HCT116 (cell line): Measurements from ENCODE around the gene PLK2. TPM values are rescaled to one million over a fixed set of nuclear protein-coding genes. Genes with fewer than 3 reads are reported as not detected.

Source experiments
- ATAC-seq: fragments of 200-7000 bp; cut with Tn5 transposase; 2 replicates; pipeline ENCODE4 v1.9.1; 2020; ENCODE audit warnings: mild to moderate bottlenecking, moderate library complexity
- BruUV-seq: library from RNA; stranded (reverse); fragments of 400-500 nt; replicated peaks from 2 replicates; lab custom pipeline; 2021; lab: Mats Ljungman, UMichigan
- CTCF ChIA-PET: fragments of 300-600 bp; sonication (Branson Sonifier 250); formaldehyde crosslinking; loops from one replicate; lab custom pipeline; 2021; ENCODE audit warnings: antibody characterized with exemption; lab: Charles Lee
- POLR2A ChIA-PET: fragments of 300-600, 350-600 bp; sonication (Branson Sonifier 250); formaldehyde crosslinking; loops from one replicate; lab custom pipeline; 2021; ENCODE audit warnings: antibody characterized with exemption; lab: Charles Lee
- RAD21 ChIA-PET, 2 experiments: fragments of 300-600 bp; sonication (Branson Sonifier 250); formaldehyde crosslinking; loops; one replicate each; lab custom pipeline; 2023; ENCODE audit warnings: low total read pairs in 2 of 2; ENCODE audit not compliant: uncharacterized antibody in 2 of 2, unreplicated experiment in 2 of 2, low non-redundant PET in 1 of 2; lab: Charles Lee
- DNase-seq: peaks from one replicate; pipeline ENCODE4 v3.0.0-alpha.2; 2010; ENCODE audit warnings: low read depth, low spot score
- H2AFZ ChIP-seq: fragments of 200-600 bp; shearing (Covaris generic), sonication (generic); 2 replicates; pipeline ENCODE4 v1.6.1; 2017; ENCODE audit warnings: low read depth, mixed run types, mixed read lengths, antibody characterized with exemption, low read length; ENCODE audit not compliant: poor library complexity, severe bottlenecking
- H3K27ac ChIP-seq: 2 replicates; pipeline ENCODE4 v1.5.1; 2012; ENCODE audit warnings: low read depth, low read length
- H3K27me3 ChIP-seq: fragments of 200-600 bp; sonication (generic); 2 replicates; pipeline ENCODE4 v1.6.1; 2016; ENCODE audit warnings: mixed run types, low read length, mixed read lengths; ENCODE audit not compliant: insufficient read depth
- H3K36me3 ChIP-seq, 2 experiments: fragments of 200-500 bp in 1 of 2; fragments of 200-600 bp in 1 of 2; sonication (Bioruptor generic) in 1 of 2; sonication (generic) in 1 of 2; 2 replicates each; pipeline versions ENCODE4 v1.5.1 to v1.6.1; 2014 to 2016; ENCODE audit warnings: low read length in 2 of 2, inconsistent platforms in 1 of 2, mixed read lengths in 1 of 2, mixed run types in 1 of 2; ENCODE audit not compliant: insufficient read depth in 2 of 2, control insufficient read depth in 1 of 2
- H3K4me1 ChIP-seq, 2 experiments: fragments of 200-600 bp in 1 of 2; sonication (generic) in 1 of 2; 2 replicates each; pipeline versions ENCODE4 v1.5.1 to v1.6.1; 2012 to 2017; ENCODE audit warnings: low read length in 2 of 2, inconsistent platforms in 1 of 2, mild to moderate bottlenecking in 1 of 2, mixed read lengths in 1 of 2, mixed run types in 1 of 2, moderate library complexity in 1 of 2; ENCODE audit not compliant: insufficient read depth in 2 of 2, control insufficient read depth in 1 of 2
- H3K4me2 ChIP-seq: fragments of 200-600 bp; sonication (generic); 2 replicates; pipeline ENCODE4 v1.6.1; 2017; ENCODE audit warnings: mixed run types, low read length, mixed read lengths
- H3K4me3 ChIP-seq, 2 experiments: fragments of 200-600 bp in 1 of 2; sonication (generic) in 1 of 2; replicated peaks in 1 of 2; 2 replicates each; pipeline ENCODE4 v1.5.1; 2011 to 2016; ENCODE audit warnings: low read length in 2 of 2, control low read depth in 1 of 2, low read depth in 1 of 2, mild to moderate bottlenecking in 1 of 2, mixed read lengths in 1 of 2, mixed run types in 1 of 2
- H3K79me2 ChIP-seq: fragments of 200-600 bp; sonication (generic); 2 replicates; pipeline ENCODE4 v1.6.1; 2017; ENCODE audit warnings: mild to moderate bottlenecking, mixed run types, low read length, moderate library complexity, mixed read lengths; ENCODE audit not compliant: insufficient read depth
- H3K9ac ChIP-seq: fragments of 200-600 bp; sonication (generic); 2 replicates; pipeline ENCODE4 v1.6.1; 2016; ENCODE audit warnings: low read length, mixed read lengths
- H3K9me2 ChIP-seq: fragments of 200-600 bp; sonication (generic), shearing (Covaris generic); 2 replicates; pipeline ENCODE4 v1.6.1; 2017; ENCODE audit warnings: mixed run types, mild to moderate bottlenecking, moderate library complexity; ENCODE audit not compliant: insufficient read depth
- H3K9me3 ChIP-seq, 2 experiments: fragments of 200-500 bp in 1 of 2; fragments of 200-600 bp in 1 of 2; sonication (Bioruptor generic) in 1 of 2; sonication (generic) in 1 of 2; 2 replicates each; pipeline ENCODE4 v1.6.1; 2014 to 2017; ENCODE audit warnings: low read length in 2 of 2, mixed read lengths in 2 of 2, inconsistent platforms in 1 of 2, low read depth in 1 of 2, mild to moderate bottlenecking in 1 of 2, mixed run types in 1 of 2, moderate library complexity in 1 of 2; ENCODE audit not compliant: control insufficient read depth in 1 of 2, insufficient read depth in 1 of 2
- H4K20me1 ChIP-seq: fragments of 200-600 bp; sonication (generic), shearing (Covaris generic); 2 replicates; pipeline ENCODE4 v1.6.1; 2017; ENCODE audit warnings: mixed run types, mild to moderate bottlenecking, moderate library complexity; ENCODE audit not compliant: insufficient read depth
- CBX3 ChIP-seq: IDR thresholded peaks from 2 replicates; pipeline ENCODE4 v1.6.1; 2012; ENCODE audit warnings: low read depth
- EZH2phosphoT487 ChIP-seq: fragments of 200-600 bp; IDR thresholded peaks from 2 replicates; pipeline ENCODE4 v1.6.1; 2018; ENCODE audit warnings: antibody characterized with exemption, borderline replicate concordance
- FOSL1 ChIP-seq: IDR thresholded peaks from 2 replicates; pipeline ENCODE4 v1.6.1; 2012; ENCODE audit warnings: low read depth
- POLR2AphosphoS5 ChIP-seq: IDR thresholded peaks from 2 replicates; pipeline ENCODE4 v1.6.1; 2011; ENCODE audit warnings: mild to moderate bottlenecking, low read depth, low read length, moderate library complexity
- SIN3A ChIP-seq: IDR thresholded peaks from 2 replicates; pipeline ENCODE4 v1.6.1; 2012; ENCODE audit warnings: low read depth
- SRF ChIP-seq: IDR thresholded peaks from 2 replicates; pipeline ENCODE4 v1.6.1; 2012; ENCODE audit warnings: low read depth
- TCF7L2 ChIP-seq: IDR thresholded peaks from 2 replicates; pipeline ENCODE4 v1.7.0; 2011; ENCODE audit warnings: borderline replicate concordance, inconsistent platforms; ENCODE audit not compliant: insufficient read depth, insufficient read length; ENCODE audit errors: extremely low read depth
- ZNF274 ChIP-seq: fragments of 200-500 bp; sonication (Bioruptor generic); IDR thresholded peaks from 2 replicates; pipeline ENCODE4 v1.6.1; 2014; ENCODE audit warnings: mild to moderate bottlenecking, low read depth, low read length, inconsistent platforms
- intact Hi-C: fragments of 100-400 bp; cut with micrococcal nuclease; formaldehyde crosslinking; loops from 2 replicates; pipeline ENCODE4 v1.10.0; 2022
- total RNA-seq: library from RNA; stranded (reverse); gene quantifications from one replicate; pipeline ENCODE4 v1.2.1, GENCODE V29; 2021; ENCODE audit not compliant: unreplicated experiment
- TF ChIP-seq, protein P1 (sequence below): IDR thresholded peaks from 2 replicates; pipeline ENCODE4 v1.6.1; 2011; ENCODE audit warnings: mild to moderate bottlenecking, low read length, moderate library complexity; ENCODE audit not compliant: insufficient replicate concordance; ENCODE audit errors: extremely low read depth
- TF ChIP-seq, protein P2 (sequence below): IDR thresholded peaks from 2 replicates; pipeline ENCODE4 v1.6.1; 2012
- TF ChIP-seq, protein P3 (sequence below), 3 experiments: fragments of 200-600 bp in 1 of 3; sonication (generic) in 1 of 3; IDR thresholded peaks in 2 of 3; conservative IDR thresholded peaks in 1 of 3; 2 replicates each; pipeline ENCODE4 v1.5.1; 2012 to 2017; ENCODE audit warnings: low read depth in 2 of 3, low read length in 2 of 3, antibody characterized with exemption in 1 of 3, borderline replicate concordance in 1 of 3, control low read depth in 1 of 3, mild to moderate bottlenecking in 1 of 3, mixed read lengths in 1 of 3, mixed run types in 1 of 3, moderate library complexity in 1 of 3; ENCODE audit not compliant: insufficient read depth in 1 of 3

Gene PLK2
- total RNA-seq, 1 experiment from 2014 or later, result 54.6 TPM

DNA sequence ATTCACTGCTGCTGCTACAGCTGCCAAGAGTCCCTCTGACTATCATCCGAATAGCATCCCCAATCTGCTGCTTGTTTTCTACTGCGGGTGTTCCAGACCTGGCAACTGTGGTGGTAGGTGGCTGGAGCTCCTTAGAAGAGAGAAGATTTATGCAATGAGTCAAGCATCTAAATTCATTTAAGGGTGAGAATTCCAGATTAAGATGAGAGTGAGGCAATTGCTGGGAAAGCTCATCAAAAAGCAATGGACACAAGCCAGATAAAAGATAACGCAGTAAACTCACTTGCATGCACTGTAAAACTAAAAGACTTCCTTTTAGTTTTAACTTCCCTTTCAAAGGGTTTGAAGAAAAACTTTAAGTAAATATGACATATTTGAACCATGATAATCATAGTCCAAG is 3.9 kb downstream of the PLK2 start:
- Histone ChIP-seq H4K20me1 (peaks cover 39% of the 10 kb centered on the region; the same call in 1 of the 2 replicates), H3K9me2 (no peaks in the 10 kb centered on the region), H3K4me1 (peaks cover 0 to 29% of the 10 kb centered on the region in 2 experiments; a peak in 2 of 4 replicates), H3K9me3 (no peaks in the 10 kb centered on the region), H3K4me2 (no peak overlapping the region), H3K27ac (no peak overlapping the region), H3K27me3 (no peaks in the 10 kb centered on the region), H3K4me3 (no peak overlapping the region), H3K36me3 (peaks cover 46 to 50% of the 10 kb centered on the region in 2 experiments), H2AFZ (no peak overlapping the region), H3K9ac (no peak overlapping the region), H3K79me2 (peaks cover 57% of the 10 kb centered on the region)
- ChIA-PET RAD21 (no interaction called here), POLR2A (no interaction called here), CTCF (no interaction called here)
- intact Hi-C loops, result no loop called here
- ATAC-seq, result no peak
- TF ChIP-seq, protein P1, sequence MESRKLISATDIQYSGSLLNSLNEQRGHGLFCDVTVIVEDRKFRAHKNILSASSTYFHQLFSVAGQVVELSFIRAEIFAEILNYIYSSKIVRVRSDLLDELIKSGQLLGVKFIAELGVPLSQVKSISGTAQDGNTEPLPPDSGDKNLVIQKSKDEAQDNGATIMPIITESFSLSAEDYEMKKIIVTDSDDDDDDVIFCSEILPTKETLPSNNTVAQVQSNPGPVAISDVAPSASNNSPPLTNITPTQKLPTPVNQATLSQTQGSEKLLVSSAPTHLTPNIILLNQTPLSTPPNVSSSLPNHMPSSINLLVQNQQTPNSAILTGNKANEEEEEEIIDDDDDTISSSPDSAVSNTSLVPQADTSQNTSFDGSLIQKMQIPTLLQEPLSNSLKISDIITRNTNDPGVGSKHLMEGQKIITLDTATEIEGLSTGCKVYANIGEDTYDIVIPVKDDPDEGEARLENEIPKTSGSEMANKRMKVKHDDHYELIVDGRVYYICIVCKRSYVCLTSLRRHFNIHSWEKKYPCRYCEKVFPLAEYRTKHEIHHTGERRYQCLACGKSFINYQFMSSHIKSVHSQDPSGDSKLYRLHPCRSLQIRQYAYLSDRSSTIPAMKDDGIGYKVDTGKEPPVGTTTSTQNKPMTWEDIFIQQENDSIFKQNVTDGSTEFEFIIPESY, result no peak
- no peak for TF ChIP-seq CBX3
- TF ChIP-seq SIN3A, result no peak
- no peak for TF ChIP-seq ZNF274
- no peak for TF ChIP-seq FOSL1
- no peak for TF ChIP-seq POLR2AphosphoS5
- TF ChIP-seq, protein P2, sequence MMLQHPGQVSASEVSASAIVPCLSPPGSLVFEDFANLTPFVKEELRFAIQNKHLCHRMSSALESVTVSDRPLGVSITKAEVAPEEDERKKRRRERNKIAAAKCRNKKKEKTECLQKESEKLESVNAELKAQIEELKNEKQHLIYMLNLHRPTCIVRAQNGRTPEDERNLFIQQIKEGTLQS, result no peak
- TF ChIP-seq, protein P3, sequence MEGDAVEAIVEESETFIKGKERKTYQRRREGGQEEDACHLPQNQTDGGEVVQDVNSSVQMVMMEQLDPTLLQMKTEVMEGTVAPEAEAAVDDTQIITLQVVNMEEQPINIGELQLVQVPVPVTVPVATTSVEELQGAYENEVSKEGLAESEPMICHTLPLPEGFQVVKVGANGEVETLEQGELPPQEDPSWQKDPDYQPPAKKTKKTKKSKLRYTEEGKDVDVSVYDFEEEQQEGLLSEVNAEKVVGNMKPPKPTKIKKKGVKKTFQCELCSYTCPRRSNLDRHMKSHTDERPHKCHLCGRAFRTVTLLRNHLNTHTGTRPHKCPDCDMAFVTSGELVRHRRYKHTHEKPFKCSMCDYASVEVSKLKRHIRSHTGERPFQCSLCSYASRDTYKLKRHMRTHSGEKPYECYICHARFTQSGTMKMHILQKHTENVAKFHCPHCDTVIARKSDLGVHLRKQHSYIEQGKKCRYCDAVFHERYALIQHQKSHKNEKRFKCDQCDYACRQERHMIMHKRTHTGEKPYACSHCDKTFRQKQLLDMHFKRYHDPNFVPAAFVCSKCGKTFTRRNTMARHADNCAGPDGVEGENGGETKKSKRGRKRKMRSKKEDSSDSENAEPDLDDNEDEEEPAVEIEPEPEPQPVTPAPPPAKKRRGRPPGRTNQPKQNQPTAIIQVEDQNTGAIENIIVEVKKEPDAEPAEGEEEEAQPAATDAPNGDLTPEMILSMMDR (IDR thresholded peaks at IDR 0.05 in 2 of 3, conservative IDR thresholded peaks at IDR 0.05 in 1 of 3; ENCODE audit: borderline replicate concordance in 1 of 3, insufficient read depth in 1 of 3, low read depth in 2 of 3, low read length in 2 of 3), result no peak
- TF ChIP-seq EZH2phosphoT487, result no peak
- TF ChIP-seq TCF7L2, result no peak
- TF ChIP-seq SRF, result no peak
- no peak for DNase-seq
- no TSS peak for BruUV-seq
